ENCODE data around the gene RNF181.
A peak's percentile ranks its signal among the peaks of the same experiment; 100 is the strongest.

RNF181 gene

DNA sequence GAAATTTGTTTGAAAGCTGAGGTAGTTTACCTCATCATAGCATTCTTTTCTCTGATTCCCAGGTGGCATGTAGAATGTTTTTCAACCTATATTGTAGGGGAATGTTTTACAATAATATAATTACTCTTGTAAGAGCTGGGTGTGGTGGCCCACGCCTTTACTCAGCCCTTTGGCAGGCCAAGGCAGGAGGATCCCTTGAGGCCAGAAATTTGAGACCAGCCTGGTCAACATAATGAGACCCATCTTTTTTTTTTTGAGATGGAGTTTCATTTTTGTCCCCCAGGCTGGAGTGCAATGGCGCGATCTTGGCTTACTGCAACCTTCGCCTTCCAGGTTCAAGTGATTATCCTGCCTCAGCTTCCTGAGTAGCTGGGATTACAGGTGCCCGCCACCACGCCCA lies 24.1 kb downstream of the RNF181 start:
- no peak for DNase-seq

DNA sequence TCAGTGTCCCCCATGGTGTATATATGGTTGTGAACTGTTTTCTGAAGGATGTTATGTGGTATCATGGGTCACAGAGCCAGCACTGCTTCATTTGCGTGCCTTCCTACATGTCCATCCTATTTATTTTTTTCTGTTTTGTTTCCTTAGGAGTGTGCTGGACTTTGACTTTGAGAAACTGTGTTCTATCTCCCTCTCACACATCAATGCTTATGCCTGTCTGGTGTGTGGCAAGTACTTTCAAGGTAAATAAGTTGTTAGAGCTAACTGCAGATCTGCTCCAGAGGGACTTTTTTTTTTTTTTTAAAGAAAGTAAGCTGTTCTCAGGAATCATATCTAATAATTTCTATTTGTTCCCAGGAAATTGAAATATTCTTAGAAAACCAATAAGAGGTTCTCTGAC lies 25.8 kb downstream of the RNF181 start:
- DNase-seq, result no peak

DNA sequence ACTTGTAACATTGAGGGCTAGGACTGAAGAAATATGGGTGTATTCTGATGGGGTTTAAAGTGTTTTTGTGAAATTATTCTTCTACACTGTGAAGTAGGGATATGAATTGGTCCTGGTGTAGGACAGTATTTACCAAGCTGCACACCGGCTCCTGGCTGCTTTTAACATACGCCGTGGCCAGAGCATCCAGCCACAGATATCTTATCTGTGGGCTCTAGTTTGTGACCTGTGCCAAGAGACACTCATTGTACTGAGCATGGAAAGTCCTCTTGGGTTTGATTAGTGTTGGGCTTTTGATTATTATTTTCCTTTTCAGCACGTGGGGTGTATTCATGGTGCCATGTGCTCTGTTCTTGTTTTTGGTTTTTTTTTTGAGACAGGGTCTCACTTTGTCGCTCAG lies 28.4 kb downstream of the RNF181 start:
- no peak for DNase-seq

DNA sequence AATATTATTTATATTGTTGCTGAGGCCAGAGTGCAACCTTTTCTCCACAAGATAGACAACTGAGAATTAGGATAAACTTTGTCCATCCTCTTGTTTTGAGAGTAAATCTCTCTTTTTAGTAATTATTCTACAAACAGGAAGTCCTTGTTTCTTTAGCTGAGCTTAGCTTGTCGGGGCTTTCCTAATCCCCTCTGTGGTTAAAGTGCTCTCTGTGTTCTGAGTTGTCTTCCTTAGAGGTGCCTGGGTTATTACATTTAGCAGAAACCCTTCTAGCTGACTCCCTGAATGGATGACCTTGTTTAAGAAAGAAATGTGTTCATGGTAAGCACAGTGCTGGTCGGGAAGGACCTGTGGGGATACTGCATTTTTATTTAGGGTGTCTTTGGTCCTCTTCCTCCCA lies 33.1 kb downstream of the RNF181 start:
- DNase-seq, result no peak

DNA sequence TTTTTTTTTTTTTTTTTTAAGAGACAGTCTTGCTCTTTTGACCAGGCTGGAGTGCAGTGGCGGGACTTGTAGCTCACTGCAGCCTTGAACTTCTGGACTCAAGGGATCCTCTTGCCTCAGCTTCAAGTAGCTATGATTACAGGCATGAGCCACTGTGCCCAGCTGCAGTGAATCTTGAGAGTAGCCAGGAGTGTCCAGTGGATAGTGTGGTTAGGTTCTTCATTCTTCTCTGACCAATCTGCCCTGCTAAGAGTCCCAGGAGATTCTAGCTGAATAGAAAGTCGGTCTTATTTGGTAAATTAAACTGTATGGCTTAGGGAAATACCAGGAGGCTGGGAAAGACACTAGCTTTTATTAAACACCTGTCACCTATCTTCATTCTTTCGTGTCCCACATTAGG lies 35.8 kb downstream of the RNF181 start:
- DNase-seq, result no peak

DNA sequence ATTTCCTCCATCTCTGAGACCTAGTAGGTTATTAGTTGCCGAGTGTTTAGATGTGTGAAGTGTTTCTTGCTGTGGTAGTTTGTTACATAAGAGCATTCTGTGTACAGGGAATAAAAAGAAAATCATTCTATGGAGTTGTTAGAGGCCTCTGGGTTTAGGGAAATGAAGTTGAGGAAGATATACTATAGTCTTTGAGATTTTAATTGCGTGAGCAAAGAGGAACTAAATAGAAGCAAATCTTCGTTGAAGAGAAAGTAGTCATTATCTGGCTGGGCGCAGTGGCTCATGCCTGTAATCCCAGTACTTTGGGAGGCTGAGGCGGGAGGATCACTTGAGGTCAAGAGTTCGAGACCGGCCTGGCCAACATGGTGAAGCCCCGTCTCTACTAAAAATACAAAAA lies 39.5 kb downstream of the RNF181 start:
- DNase-seq, result no peak

DNA sequence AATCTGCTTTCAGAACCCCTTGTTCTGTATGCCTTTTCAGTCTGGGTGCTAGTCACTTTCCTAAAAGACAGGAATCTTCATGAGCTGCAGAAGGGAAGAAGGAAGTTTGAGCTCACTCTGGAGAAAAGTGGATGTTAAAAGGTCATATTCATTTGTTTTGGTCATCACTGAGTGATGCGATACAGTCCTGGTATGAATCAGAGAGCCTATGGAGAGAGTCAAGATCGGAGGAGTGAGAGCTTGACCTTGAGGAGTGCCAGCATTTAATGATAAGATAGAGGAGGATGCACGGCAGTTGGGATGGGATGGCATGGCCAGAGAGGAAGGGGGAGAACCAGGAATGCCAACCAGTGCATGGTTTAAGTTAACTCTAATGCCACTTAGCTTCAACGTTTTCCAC lies 40.1 kb downstream of the RNF181 start:
- no peak for DNase-seq

DNA sequence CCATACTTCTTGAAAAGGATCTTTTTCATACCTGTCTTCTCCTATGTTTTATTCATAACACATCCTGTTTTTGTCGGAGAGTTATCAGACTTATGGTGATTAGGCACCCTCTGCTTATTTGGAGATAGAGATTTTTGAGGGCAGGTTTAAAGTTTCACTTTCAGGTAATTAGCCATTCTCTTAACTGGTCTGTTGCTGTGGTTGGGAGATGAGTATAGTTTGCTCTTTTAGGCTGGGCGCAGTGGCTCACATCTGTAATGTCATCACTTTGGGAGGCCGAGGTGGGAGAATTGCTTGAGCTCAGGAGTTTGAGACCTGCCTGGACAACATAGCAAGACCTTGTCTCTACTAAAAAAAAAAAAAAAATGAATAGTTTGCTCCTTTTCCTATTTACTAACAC lies 47.2 kb downstream of the RNF181 start:
- DNase-seq, result no peak

DNA sequence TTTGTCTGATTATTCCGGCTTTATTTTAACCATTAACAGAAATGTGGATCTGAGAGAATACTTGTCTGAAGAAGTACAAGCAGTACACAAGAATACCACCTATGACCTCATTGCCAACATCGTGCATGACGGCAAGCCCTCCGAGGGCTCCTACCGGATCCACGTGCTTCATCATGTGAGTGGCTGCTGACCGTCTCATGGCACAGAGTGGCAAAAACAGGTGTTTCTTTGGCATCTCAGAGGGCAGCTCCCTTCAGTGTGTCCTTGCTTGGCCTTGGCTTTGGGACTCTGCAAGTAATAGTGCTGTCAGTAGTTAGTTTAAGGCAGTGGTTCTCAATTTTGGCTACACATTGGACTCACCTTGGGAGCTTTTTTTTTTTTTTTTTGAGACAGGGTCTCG lies 49.4 kb downstream of the RNF181 start:
- no peak for DNase-seq

DNA sequence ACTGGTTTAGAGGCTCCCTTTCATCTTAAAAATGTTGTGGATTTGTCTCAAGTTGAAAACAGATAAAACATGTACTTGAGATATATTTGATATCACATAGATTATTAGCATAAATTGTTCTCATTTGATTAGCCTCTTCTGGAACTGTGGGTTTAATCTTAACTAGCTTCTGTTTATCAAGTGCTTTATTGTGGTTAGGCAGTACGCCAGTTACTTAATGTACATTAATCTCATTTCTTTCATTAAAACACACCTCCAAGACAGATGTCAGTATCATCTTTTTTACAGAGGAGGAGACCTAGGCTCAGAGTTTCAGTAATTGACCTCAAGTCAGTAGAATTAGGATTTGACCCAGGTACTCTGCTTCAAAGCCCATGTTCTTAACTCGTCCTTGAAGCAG lies 50.6 kb downstream of the RNF181 start:
- peak; percentile 67 for DNase-seq
